Gastrocnemius medialis (tissue), 4 donors: ENCODE data around the gene JUNB. TPM values are rescaled to one million over a fixed set of nuclear protein-coding genes. Genes with fewer than 3 reads are reported as not detected.

ENCODE experiments used
- ATAC-seq, 2 donors: fragments of 150-250 bp; one replicate each; pipeline ENCODE4 v1.9.1; 2016
- DNase-seq, 2 donors: peaks; one replicate each; pipeline ENCODE4 v3.0.0-alpha.2; 2019
- H3K27ac ChIP-seq, 4 donors: fragments of 200-600 bp; sonication (generic); 1 replicate in 1 of 4; 2 replicates in 3 of 4; pipeline ENCODE4 v1.5.1; 2016 to 2018; ENCODE audit warnings: mild to moderate bottlenecking in 2 of 4, moderate library complexity in 1 of 4
- H3K27me3 ChIP-seq, 3 donors: fragments of 200-600 bp; sonication (generic) in 2 of 3; 1 replicate in 1 of 3; 2 replicates in 2 of 3; pipeline versions ENCODE4 v1.5.1 to v1.6.0; 2016 to 2019; ENCODE audit warnings: mild to moderate bottlenecking in 1 of 3, moderate library complexity in 1 of 3
- H3K36me3 ChIP-seq, 2 donors: fragments of 200-600 bp; sonication (generic) in 1 of 2; one replicate each; pipeline ENCODE4 v1.5.1; 2017 to 2018
- H3K4me1 ChIP-seq, 2 donors: fragments of 200-600 bp; sonication (generic) in 1 of 2; one replicate each; pipeline ENCODE4 v1.5.1; 2016 to 2017; ENCODE audit warnings: mild to moderate bottlenecking in 2 of 2
- H3K4me3 ChIP-seq, 4 donors: fragments of 200-600 bp; sonication (generic) in 3 of 4; 1 replicate in 1 of 4; 2 replicates in 3 of 4; pipeline ENCODE4 v1.5.1; 2016 to 2019; ENCODE audit warnings: mild to moderate bottlenecking in 2 of 4
- H3K9me3 ChIP-seq, 3 donors: fragments of 200-600 bp; sonication (generic) in 2 of 3; 1 replicate in 1 of 3; 2 replicates in 2 of 3; pipeline ENCODE4 v1.5.1; 2016 to 2019
- CTCF ChIP-seq, 5 experiments: fragments of 450-650 bp in 3 of 5; fragments of 200-600 bp in 2 of 5; sonication (generic) in 2 of 5; IDR thresholded peaks in 4 of 5; conservative IDR thresholded peaks in 1 of 5; 1 replicate in 4 of 5; 2 replicates in 1 of 5; pipeline ENCODE4 v1.5.1; 2016 to 2019; ENCODE audit warnings: antibody characterized with exemption in 5 of 5, mild to moderate bottlenecking in 3 of 5, moderate library complexity in 3 of 5
- POLR2A ChIP-seq, 2 donors: fragments of 450-650 bp; IDR thresholded peaks; one replicate each; pipeline ENCODE4 v1.6.1; 2017; ENCODE audit warnings: antibody characterized with exemption in 2 of 2, mild to moderate bottlenecking in 2 of 2, moderate library complexity in 2 of 2
- in situ Hi-C, 4 donors: fragments of 200-750 bp; cut with MboI; loops; one replicate each; pipeline versions ENCODE4 v1.15.0 to v1.8.0; 2017; ENCODE audit warnings: low sequenced_read_pairs in 4 of 4
- intact Hi-C: fragments of 100-400 bp; cut with DNase I; formaldehyde crosslinking; loops from one replicate; pipeline ENCODE4 v1.15.1; 2023; ENCODE audit warnings: low total_unique reads
- total RNA-seq, 4 donors: library from RNA; depleted of rRNA; stranded (reverse); fragments of >200 nt; gene quantifications; one replicate each; pipeline versions ENCODE4 v1.1.0 to v1.2.3, GENCODE V29; 2016

JUNB gene
- total RNA-seq, 4 donors from 2014 or later, result 59.0 to 200 (median 128) TPM

- peak overlapping the region; percentile 91 to 98 (median 94) for H3K4me3 ChIP-seq
- no peaks in the 10 kb centered on the region for H3K27me3 ChIP-seq
- ATAC-seq (no peak), DNase-seq (no peak)
- no peak for TF ChIP-seq POLR2A (IDR thresholded peaks at IDR 0.05)
- no peak for TF ChIP-seq CTCF (IDR thresholded peaks at IDR 0.05 in 4 of 5, conservative IDR thresholded peaks at IDR 0.05 in 1 of 5)
- no peaks in the 10 kb centered on the region for H3K9me3 ChIP-seq
- H3K27ac ChIP-seq, result peak overlapping the region; percentile 99 to 100 (median 100)
- intact Hi-C loops, result no loop called here
- in situ Hi-C loops, result no loop called here
- peaks cover 42 to 49% of the 10 kb centered on the region in 2 donors for H3K4me1 ChIP-seq
- H3K36me3 ChIP-seq, result no peaks in the 10 kb centered on the region
These were observed 2.0 kb upstream of the JUNB start for GRCh38 chr19:12789098-12789903.

- Histone ChIP-seq H3K36me3 (no peaks in the 10 kb centered on the region), H3K9me3 (no peaks in the 10 kb centered on the region), H3K27ac (peak overlapping the region; percentile 99 to 100 (median 100)), H3K27me3 (no peaks in the 10 kb centered on the region), H3K4me3 (peak overlapping the region; percentile 91 to 98 (median 94)), H3K4me1 (peaks cover 45 to 46% of the 10 kb centered on the region in 2 donors)
- in situ Hi-C loops (no loop called here), intact Hi-C loops (loop anchor here (5.0 kb wide), 4 partner anchors 68 to 1057 kb away; partner anchors contain the start of genes FARSA, IER2, STX10 and TNPO2)
- TF ChIP-seq CTCF (IDR thresholded peaks at IDR 0.05 in 4 of 5, conservative IDR thresholded peaks at IDR 0.05 in 1 of 5) (no peak), POLR2A (IDR thresholded peaks at IDR 0.05) (peak; percentile 88 to 93)
- DNase-seq (peak; percentile 89 to 90), ATAC-seq (peak; percentile 32 to 34)
These were observed 1.2 kb upstream of the JUNB start for GRCh38 chr19:12789904-12790619.

- H3K36me3 ChIP-seq, result no peaks in the 10 kb centered on the region
- peak overlapping the region; percentile 91 to 98 (median 94) for H3K4me3 ChIP-seq
- peaks cover 45% of the 10 kb centered on the region in 2 donors for H3K4me1 ChIP-seq
- in situ Hi-C loops, result no loop called here
- no peaks in the 10 kb centered on the region for H3K9me3 ChIP-seq
- ATAC-seq, result no peak
- no peak for DNase-seq
- TF ChIP-seq POLR2A (IDR thresholded peaks at IDR 0.05) (no peak), CTCF (IDR thresholded peaks at IDR 0.05 in 4 of 5, conservative IDR thresholded peaks at IDR 0.05 in 1 of 5) (no peak)
- intact Hi-C loops, result loop anchor here (5.0 kb wide), 4 partner anchors 68 to 1057 kb away; partner anchors contain the start of genes FARSA, IER2, STX10 and TNPO2
- H3K27ac ChIP-seq, result peak overlapping the region; percentile 99 to 100 (median 100)
- H3K27me3 ChIP-seq, result no peaks in the 10 kb centered on the region
These were observed 500 bp upstream of the JUNB start for GRCh38 chr19:12790628-12791344.

- peak overlapping the region; percentile 99 to 100 (median 100) for H3K27ac ChIP-seq
- peaks cover 33 to 40% of the 10 kb centered on the region in 2 donors for H3K4me1 ChIP-seq
- no peaks in the 10 kb centered on the region for H3K9me3 ChIP-seq
- H3K36me3 ChIP-seq, result no peaks in the 10 kb centered on the region
- ATAC-seq, result peak; percentile 9 to 24
- intact Hi-C loops, result loop anchor here (5.0 kb wide), 4 partner anchors 70 to 1055 kb away; partner anchors contain the start of genes FARSA, IER2, STX10 and TNPO2
- no peaks in the 10 kb centered on the region for H3K27me3 ChIP-seq
- peak; percentile 71 to 78 for TF ChIP-seq POLR2A (IDR thresholded peaks at IDR 0.05)
- peak in 1 of 5 experiments; percentile 11 for TF ChIP-seq CTCF (IDR thresholded peaks at IDR 0.05 in 4 of 5, conservative IDR thresholded peaks at IDR 0.05 in 1 of 5)
- in situ Hi-C loops, result no loop called here
- peak; percentile 81 to 86 for DNase-seq
- H3K4me3 ChIP-seq, result peak overlapping the region; percentile 91 to 98 (median 94)
These were observed 966 bp downstream of the JUNB start for GRCh38 chr19:12792051-12792852.
